Left renal pelvis (tissue), 4 donors: Measurements from ENCODE around the gene TNS4. TPM values are rescaled to one million over a fixed set of nuclear protein-coding genes. Genes with fewer than 3 reads are reported as not detected.
A peak's percentile ranks its signal among the peaks of the same experiment; 100 is the strongest.

ENCODE experiments used
- DNase-seq, 4 donors: peaks; one replicate each; pipeline ENCODE4 v3.0.0-alpha.2; 2013; ENCODE audit warnings: low read depth in 4 of 4, low spot score in 3 of 4
- polyA plus RNA-seq, 4 donors: library from polyadenylated mRNA; unstranded; fragments of 120-200 nt; gene quantifications; one replicate each; pipeline ENCODE4 v1.2.1, GENCODE V29; 2013; ENCODE audit not compliant: insufficient read length in 4 of 4

The TNS4 gene
- polyA plus RNA-seq, 4 donors: 0.06 to 0.26 (median 0.19) TPM

- no peak for DNase-seq
These were observed 15.9 kb upstream of the TNS4 start for GRCh38 chr17:40517286-40517662.

- DNase-seq: no peak
These were observed 15.3 kb upstream of the TNS4 start for GRCh38 chr17:40516581-40517285.

- DNase-seq: no peak
These were observed 14.1 kb upstream of the TNS4 start for GRCh38 chr17:40515491-40516041.

- DNase-seq: no peak
These were observed 13.6 kb upstream of the TNS4 start for GRCh38 chr17:40515011-40515410.

GRCh38 chr17:40514013-40514875, 12.8 kb upstream of the TNS4 start:
- DNase-seq: no peak

GRCh38 chr17:40511667-40512220, 10.3 kb upstream of the TNS4 start:
- DNase-seq: no peak

GRCh38 chr17:40511136-40511535, 9.7 kb upstream of the TNS4 start:
- DNase-seq: no peak

GRCh38 chr17:40510328-40510648, 8.9 kb upstream of the TNS4 start:
- DNase-seq: no peak

GRCh38 chr17:40509626-40510327, 8.4 kb upstream of the TNS4 start:
- DNase-seq: no peak

- no peak for DNase-seq
These were observed 5.4 kb upstream of the TNS4 start for GRCh38 chr17:40506786-40507185.

GRCh38 chr17:40503154-40503553, 1.7 kb upstream of the TNS4 start:
- no peak for DNase-seq

- no peak for DNase-seq
These were observed 1.3 kb upstream of the TNS4 start for GRCh38 chr17:40502716-40503115.

GRCh38 chr17:40500709-40501108, 714 bp downstream of the TNS4 start:
- DNase-seq: no peak

GRCh38 chr17:40500190-40500589, 1.2 kb downstream of the TNS4 start:
- DNase-seq: no peak

GRCh38 chr17:40499551-40500189, 1.8 kb downstream of the TNS4 start:
- DNase-seq: peak in 1 of 4 donors; percentile 41

- no peak for DNase-seq
These were observed 2.9 kb downstream of the TNS4 start for GRCh38 chr17:40498281-40499084.

- no peak for DNase-seq
These were observed 3.7 kb downstream of the TNS4 start for GRCh38 chr17:40497695-40498094.

GRCh38 chr17:40496634-40497420, 4.6 kb downstream of the TNS4 start:
- no peak for DNase-seq

GRCh38 chr17:40496170-40496569, 5.3 kb downstream of the TNS4 start:
- DNase-seq: no peak
